ENCODE data around the gene TMED8.

GRCh38 chr14:77369285-77369684, 7.6 kb downstream of the TMED8 start:
- TF ChIP-seq, protein P1, sequence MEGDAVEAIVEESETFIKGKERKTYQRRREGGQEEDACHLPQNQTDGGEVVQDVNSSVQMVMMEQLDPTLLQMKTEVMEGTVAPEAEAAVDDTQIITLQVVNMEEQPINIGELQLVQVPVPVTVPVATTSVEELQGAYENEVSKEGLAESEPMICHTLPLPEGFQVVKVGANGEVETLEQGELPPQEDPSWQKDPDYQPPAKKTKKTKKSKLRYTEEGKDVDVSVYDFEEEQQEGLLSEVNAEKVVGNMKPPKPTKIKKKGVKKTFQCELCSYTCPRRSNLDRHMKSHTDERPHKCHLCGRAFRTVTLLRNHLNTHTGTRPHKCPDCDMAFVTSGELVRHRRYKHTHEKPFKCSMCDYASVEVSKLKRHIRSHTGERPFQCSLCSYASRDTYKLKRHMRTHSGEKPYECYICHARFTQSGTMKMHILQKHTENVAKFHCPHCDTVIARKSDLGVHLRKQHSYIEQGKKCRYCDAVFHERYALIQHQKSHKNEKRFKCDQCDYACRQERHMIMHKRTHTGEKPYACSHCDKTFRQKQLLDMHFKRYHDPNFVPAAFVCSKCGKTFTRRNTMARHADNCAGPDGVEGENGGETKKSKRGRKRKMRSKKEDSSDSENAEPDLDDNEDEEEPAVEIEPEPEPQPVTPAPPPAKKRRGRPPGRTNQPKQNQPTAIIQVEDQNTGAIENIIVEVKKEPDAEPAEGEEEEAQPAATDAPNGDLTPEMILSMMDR (IDR thresholded peaks at IDR 0.05), result no peak
- no peak for TF ChIP-seq EZH2 (IDR thresholded peaks at IDR 0.05; ENCODE audit: borderline replicate concordance, insufficient read depth, low read depth, low read length, poor library complexity, severe bottlenecking)

All from B cell (primary cell).